IMR-90 (cell line): ENCODE results near the gene DICER1.

Experiments
- BHLHE40 ChIP-seq: fragments of 150-350 bp; IDR thresholded peaks from 2 replicates; pipeline ENCODE4 v1.6.1; 2016; ENCODE audit warnings: mild to moderate bottlenecking, low read depth, low read length
- CEBPB ChIP-seq: IDR thresholded peaks from 2 replicates; pipeline ENCODE4 v1.6.1; 2012; ENCODE audit warnings: low read depth, low read length, improper control_type of control experiment
- FOS ChIP-seq: fragments of 150-350 bp; IDR thresholded peaks from 2 replicates; pipeline ENCODE4 v1.6.1; 2016; ENCODE audit warnings: low read depth, low read length
- MAZ ChIP-seq: IDR thresholded peaks from 2 replicates; pipeline ENCODE4 v1.6.1; 2012; ENCODE audit warnings: low read depth, mild to moderate bottlenecking, low read length, improper control_type of control experiment, moderate library complexity, borderline replicate concordance
- MXI1 ChIP-seq: IDR thresholded peaks from 2 replicates; pipeline ENCODE4 v1.6.1; 2012; ENCODE audit warnings: low read depth, mild to moderate bottlenecking, low read length, moderate library complexity, borderline replicate concordance
- POLR2A ChIP-seq: IDR thresholded peaks from 2 replicates; pipeline ENCODE4 v1.6.1; 2012; ENCODE audit warnings: mild to moderate bottlenecking, low read depth, low read length
- RCOR1 ChIP-seq: IDR thresholded peaks from 2 replicates; pipeline ENCODE4 v1.6.1; 2012; ENCODE audit warnings: mild to moderate bottlenecking, low read length, improper control_type of control experiment; ENCODE audit not compliant: insufficient replicate concordance
- RFX5 ChIP-seq: IDR thresholded peaks from 2 replicates; pipeline ENCODE4 v1.8.0; 2012; ENCODE audit warnings: low read depth, mild to moderate bottlenecking, low read length, moderate library complexity
- TF ChIP-seq, protein P1 (sequence below): fragments of 150-350 bp; IDR thresholded peaks from 2 replicates; pipeline ENCODE4 v1.6.1; 2016; ENCODE audit warnings: low read depth, mild to moderate bottlenecking, low read length, moderate library complexity, borderline replicate concordance
- TF ChIP-seq, protein P2 (sequence below): conservative IDR thresholded peaks from 2 replicates; pipeline ENCODE4 v1.5.1; 2012; ENCODE audit warnings: mild to moderate bottlenecking, low read depth, low read length, improper control_type of control experiment
- TF ChIP-seq, protein P3 (sequence below): fragments of 150-350 bp; IDR thresholded peaks from 2 replicates; pipeline ENCODE4 v1.6.1; 2017; ENCODE audit warnings: mild to moderate bottlenecking, antibody characterized with exemption, low read length, low read depth

DNA sequence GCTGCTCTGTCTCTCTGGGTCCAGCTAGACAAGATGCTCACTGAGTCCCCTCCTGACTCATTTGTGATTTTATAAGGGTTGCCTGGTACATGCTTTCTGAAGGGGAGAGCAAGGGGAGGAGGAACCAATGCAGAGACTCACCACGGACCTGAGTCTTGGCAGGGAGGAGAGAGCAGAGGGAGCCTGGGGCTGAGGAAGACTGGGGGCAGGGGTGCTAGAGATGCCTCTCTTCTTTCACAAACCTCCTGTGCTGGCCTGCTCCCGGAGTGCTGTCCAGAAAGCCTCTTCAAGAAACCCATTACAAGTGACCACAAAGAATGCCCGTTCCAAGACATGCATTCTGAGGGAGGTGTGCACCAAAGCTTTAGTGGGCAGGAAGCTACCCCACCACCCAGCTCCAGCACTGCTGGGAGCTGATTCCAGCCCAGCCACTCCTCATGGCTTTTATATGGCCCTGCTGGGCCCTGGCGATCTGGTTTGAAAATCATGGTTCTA is 33.1 kb upstream of the DICER1 start:
- TF ChIP-seq, protein P1, sequence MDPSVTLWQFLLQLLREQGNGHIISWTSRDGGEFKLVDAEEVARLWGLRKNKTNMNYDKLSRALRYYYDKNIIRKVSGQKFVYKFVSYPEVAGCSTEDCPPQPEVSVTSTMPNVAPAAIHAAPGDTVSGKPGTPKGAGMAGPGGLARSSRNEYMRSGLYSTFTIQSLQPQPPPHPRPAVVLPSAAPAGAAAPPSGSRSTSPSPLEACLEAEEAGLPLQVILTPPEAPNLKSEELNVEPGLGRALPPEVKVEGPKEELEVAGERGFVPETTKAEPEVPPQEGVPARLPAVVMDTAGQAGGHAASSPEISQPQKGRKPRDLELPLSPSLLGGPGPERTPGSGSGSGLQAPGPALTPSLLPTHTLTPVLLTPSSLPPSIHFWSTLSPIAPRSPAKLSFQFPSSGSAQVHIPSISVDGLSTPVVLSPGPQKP = no peak
- TF ChIP-seq, protein P2, sequence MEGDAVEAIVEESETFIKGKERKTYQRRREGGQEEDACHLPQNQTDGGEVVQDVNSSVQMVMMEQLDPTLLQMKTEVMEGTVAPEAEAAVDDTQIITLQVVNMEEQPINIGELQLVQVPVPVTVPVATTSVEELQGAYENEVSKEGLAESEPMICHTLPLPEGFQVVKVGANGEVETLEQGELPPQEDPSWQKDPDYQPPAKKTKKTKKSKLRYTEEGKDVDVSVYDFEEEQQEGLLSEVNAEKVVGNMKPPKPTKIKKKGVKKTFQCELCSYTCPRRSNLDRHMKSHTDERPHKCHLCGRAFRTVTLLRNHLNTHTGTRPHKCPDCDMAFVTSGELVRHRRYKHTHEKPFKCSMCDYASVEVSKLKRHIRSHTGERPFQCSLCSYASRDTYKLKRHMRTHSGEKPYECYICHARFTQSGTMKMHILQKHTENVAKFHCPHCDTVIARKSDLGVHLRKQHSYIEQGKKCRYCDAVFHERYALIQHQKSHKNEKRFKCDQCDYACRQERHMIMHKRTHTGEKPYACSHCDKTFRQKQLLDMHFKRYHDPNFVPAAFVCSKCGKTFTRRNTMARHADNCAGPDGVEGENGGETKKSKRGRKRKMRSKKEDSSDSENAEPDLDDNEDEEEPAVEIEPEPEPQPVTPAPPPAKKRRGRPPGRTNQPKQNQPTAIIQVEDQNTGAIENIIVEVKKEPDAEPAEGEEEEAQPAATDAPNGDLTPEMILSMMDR = no peak
- TF ChIP-seq RFX5 (no peak), FOS (no peak), CEBPB (no peak), MXI1 (no peak), BHLHE40 (no peak), POLR2A (no peak), MAZ (no peak), RCOR1 (no peak)
- TF ChIP-seq, protein P3, sequence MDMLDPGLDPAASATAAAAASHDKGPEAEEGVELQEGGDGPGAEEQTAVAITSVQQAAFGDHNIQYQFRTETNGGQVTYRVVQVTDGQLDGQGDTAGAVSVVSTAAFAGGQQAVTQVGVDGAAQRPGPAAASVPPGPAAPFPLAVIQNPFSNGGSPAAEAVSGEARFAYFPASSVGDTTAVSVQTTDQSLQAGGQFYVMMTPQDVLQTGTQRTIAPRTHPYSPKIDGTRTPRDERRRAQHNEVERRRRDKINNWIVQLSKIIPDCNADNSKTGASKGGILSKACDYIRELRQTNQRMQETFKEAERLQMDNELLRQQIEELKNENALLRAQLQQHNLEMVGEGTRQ = no peak
